HG02623 (cell line): ENCODE measurements around the gene TRAF1.

ENCODE experiments used
- ATAC-seq: cut with Tn5 transposase; IDR thresholded peaks from one replicate; pipeline ENCODE4 v1.9.1; 2021; ENCODE audit warnings: moderate library complexity; ENCODE audit not compliant: unreplicated experiment

TRAF1 gene

GRCh38 chr9:120910643-120911042 lies 16.0 kb downstream of the TRAF1 start:
- ATAC-seq, result no peak

DNA sequence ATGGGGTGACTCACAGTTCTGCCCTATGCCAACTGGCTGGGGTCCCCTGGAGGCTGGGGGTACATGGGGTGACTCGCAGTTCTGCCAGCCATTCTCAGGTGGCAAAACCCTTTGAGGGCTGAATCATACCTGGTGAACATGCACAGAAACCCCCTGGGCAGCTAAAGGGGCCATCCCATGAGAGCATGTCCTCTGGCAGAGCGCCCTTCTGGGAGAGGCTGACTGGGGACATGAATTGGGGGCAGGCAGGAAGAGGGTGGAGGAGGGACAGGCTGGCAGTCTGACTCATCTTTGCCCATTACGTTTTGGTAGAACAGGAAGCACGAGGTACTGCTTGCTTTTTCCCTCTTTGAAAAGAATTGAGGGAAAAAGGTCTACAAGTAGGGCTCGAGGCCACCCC lies 16.7 kb downstream of the TRAF1 start:
- ATAC-seq, result no peak

DNA sequence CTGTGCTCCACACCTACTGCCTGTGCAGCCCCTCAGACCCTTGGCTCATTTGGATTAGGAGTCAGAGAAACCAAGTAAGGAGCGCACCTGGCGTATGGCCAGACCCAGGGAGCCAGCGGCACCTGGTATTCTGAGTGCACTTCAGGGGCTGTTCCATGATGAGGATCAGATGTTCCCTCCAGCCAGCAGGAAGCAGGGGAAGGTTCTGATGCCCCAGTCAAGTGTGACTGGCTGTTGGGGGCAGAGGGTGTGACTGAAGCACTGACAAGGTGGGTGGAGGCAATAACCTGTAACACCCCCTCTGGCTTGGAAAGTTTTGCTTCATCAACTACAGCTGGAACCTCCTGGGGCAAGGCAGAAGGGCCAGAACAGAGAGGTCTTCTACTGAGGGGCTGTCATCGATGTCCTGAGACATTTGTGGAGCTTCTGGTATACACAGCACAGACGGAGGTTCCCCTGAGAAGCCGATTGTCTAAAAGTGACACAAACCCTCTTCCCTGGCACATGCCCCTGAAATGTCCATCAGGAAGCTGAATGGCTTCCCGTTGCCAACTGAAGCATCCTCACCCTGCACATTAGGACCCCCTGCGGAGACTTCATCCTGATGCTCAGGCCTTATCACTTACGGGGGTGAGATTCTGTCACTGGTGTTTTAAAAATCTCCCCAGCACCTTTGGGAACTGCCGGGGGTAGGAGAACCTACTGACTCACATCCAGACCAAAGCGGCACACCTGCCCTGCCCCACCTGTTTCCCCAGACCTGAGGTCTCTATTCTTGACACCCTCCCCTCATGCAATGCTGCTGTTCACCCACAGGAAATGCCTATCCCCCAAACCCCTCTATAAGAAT lies 21.1 kb downstream of the TRAF1 start:
- no peak for ATAC-seq

- ATAC-seq, result no peak
Observed at GRCh38 chr9:120904978-120905301, 21.7 kb downstream of the TRAF1 start.

DNA sequence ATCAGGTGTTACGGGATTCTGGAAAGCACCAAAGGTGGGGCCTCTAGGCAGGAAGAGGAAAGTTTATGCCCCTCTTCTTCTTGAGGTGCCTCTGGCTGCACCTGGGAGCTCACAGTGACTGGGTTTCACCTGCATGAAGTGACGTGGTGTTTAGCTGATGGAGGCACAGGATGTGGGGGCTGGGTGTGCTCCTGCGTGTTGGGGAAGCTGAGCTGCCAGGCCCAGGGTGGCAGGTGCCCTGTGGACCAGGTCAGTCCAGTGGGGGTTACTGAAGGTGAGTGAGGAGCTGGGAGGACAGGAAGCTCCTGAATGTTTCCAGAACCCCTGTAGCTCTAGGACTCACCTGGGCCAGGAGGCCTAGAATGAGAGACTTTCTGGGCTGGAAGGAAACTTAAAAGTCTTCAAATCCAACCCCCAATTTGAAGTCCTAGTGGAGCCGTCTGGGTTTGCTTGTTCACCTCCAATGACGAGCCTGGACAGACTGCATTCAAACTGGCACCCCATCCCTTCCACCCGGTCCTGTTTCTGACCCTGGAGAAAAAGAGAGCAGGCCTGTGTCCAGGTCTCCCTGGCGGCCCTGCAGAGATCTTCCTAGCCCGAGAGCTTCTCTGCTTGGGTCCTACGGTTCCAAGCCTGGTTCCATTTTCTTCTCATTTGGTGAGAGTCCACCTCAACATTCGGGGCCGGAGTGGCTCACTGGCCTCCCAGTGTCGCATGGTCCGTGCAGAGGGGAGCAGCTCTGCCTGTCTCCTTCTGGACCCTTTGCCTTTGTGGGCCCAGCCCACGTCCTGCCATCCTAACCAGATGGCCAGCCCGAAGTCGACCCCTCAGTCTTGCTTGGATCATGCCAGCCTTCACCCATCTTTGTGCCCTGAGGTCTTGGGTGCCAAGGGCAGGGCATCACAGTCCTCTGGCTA lies 22.3 kb downstream of the TRAF1 start:
- no peak for ATAC-seq

DNA sequence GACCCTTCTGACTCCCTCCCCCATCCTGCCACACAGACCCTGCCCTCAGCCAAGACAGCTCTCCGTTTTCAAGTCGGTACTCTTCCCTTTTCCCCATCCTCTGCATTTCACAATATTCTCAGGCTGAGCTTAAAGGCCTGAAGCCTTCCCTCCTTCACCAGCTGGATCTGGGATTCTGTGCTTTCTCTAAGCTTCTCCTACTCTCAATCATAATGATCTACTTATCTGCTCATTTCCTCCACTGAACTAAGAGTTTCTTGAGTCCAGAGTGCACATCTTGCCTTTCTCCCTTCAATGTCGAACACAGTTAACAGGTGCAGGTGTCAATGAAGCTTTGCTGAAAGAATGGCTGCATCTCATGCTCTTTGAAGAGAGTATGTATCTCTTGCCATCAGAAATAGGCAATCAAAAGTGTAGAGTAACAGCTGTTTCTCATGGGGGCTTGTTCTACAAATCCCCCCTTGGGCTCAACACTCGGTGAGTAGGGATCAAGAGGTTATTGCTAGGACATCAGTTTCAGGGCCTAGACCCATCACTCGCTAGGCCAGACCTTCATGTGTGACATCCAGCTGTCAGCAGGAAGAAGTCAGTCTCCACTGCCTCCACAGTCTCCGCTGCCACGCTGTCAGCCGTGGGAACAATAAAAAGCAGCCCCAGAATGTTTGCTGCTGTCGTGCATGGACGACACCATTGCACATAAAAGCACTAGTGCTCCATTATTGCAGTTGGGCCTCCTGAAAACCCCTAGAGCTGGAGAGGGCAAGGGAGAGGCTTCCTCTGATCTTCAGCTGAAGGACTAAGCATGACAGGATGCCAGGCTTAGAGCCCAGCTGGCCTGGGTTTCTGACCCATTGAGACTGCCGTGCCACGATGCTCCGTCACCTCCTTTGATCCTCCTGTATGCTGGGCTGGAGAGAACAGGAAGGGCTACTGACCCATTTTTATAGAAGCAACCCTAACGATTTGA lies 23.7 kb downstream of the TRAF1 start:
- ATAC-seq, result no peak

- no peak for ATAC-seq
Observed at GRCh38 chr9:120901755-120902568, 24.6 kb downstream of the TRAF1 start.

DNA sequence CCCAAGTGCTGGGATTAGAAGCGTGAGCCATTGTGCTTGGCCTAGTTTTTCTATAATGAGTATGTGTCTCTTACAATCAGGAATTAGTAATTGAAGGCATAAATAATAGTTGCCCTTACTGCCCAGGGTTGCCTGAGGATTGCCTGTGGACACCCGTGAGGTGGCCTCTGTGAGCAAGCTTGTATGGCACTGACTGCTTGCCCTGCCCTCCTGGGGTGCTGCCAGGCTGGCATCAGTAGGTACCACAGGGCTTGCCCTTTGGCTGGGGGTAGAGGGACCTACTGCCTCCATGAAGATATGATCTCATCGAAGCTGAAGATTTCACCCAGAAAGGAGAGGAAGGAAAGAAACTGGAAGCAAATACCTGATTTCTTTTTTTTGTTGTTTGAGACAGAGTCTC lies 25.8 kb downstream of the TRAF1 start:
- ATAC-seq, result no peak

GRCh38 chr9:120899490-120900068 lies 27.0 kb downstream of the TRAF1 start:
- ATAC-seq, result no peak

GRCh38 chr9:120898396-120898795 lies 28.2 kb downstream of the TRAF1 start:
- ATAC-seq, result no peak

DNA sequence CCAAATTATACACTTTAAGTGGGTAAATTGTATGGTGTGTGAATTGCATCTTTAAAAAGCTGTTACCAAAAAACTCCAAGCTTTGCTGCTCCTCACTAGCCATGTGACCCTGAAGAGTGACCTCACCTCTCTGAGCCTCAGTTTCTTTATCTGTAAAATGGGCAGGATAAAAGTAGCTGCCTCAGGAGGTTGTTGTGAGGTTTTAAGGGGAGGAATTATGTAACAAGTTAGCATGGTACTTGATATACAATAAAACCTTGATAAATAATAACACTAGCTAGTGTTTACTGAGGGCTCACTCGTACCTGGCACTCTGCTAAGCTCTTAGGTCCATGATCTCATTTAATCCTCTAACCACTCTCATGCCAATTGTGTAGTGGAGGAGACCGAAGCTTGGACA lies 30.6 kb downstream of the TRAF1 start:
- no peak for ATAC-seq

GRCh38 chr9:120894321-120895148 lies 32.1 kb downstream of the TRAF1 start:
- no peak for ATAC-seq

DNA sequence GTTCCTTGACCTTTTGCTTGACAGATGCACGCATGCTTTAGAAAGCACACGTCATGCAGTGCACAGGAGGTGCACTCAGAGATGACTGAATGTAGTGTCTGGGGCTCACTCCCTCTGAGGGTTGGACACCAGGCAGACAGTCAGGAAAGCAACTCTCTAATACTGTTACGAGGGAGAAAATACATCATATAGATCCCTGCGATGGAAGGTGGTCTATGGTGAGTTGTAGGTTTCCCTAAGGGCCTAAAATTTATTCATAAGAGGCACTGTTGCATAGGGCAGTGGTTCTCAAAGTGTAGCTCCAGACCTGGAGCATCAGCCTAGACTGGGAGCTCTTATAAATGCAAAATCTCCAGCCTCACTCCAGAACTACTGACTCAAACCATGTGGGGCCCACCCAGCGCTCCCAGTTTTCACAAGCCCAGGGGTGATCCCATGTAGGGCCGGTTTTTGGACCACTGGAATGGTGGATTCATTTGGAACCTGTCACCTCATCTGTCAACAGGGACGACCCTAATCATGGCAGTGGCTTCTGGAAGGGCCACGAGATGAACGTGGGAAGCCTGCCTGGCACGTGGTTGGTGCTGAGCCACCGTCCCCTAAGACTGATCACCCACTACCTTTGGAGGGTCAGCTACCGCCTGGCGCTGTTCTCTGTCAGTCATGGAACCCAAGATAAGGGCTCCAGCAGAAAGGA lies 32.8 kb downstream of the TRAF1 start:
- no peak for ATAC-seq

GRCh38 chr9:120892748-120893610 lies 33.6 kb downstream of the TRAF1 start:
- ATAC-seq, result peak; percentile 56

GRCh38 chr9:120891884-120892747 lies 34.5 kb downstream of the TRAF1 start:
- ATAC-seq, result peak; percentile 20

GRCh38 chr9:120891245-120891883 lies 35.2 kb downstream of the TRAF1 start:
- ATAC-seq, result no peak
